GM19372 (cell line): ENCODE measurements around the gene POU6F2.

Experiments used
- ATAC-seq: cut with Tn5 transposase; IDR thresholded peaks from one replicate; pipeline ENCODE4 v1.9.1; 2021; ENCODE audit warnings: mild to moderate bottlenecking, low read depth, moderate library complexity; ENCODE audit not compliant: unreplicated experiment

POU6F2 gene

DNA sequence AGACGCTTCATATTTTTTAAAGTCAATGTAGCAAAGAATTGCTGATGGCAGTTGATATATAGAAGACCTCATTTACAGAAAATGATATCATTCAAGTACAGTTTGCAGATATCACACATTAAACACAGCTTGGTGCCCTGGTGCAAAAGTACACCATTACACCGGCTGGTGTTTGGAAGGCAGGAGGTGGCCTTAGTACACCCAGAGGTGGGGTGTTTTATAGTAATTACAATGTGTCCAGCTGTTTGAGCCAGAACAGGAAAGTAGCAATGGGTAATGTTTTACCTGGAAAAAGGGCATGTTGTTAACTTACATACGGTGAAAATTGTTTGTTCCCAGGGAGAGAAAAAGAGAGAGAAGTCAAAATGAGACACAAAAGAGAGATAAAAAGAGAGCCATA lies 485.5 kb downstream of the POU6F2 start:
- ATAC-seq: no peak

DNA sequence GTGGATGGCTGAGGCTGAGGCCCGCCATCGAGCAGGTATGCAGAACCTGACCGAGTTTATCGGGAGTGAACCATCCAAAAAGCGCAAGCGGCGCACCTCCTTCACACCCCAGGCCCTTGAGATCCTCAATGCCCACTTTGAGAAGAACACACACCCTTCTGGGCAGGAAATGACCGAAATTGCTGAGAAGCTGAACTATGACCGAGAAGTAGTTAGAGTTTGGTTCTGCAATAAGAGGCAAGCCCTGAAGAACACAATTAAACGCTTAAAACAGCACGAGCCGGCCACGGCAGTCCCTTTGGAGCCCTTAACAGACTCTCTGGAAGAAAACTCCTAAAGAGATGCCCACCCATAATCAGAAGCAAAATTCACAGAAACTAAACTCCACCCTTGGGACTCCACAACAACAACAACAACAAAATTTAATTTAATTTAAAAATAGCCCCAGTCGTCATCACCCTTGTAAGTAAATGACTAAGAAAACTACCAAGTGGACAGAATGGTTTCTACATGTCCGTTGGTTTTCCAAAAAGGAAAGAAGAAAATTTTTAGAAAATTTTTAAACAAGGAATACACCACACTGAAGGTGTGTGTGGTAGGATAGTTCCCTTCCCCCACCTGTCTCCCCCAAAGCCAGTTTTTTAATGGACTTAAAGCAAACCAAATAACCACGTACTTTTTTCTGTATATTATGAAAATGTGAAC lies 486.8 kb downstream of the POU6F2 start:
- peak; percentile 19 for ATAC-seq

DNA sequence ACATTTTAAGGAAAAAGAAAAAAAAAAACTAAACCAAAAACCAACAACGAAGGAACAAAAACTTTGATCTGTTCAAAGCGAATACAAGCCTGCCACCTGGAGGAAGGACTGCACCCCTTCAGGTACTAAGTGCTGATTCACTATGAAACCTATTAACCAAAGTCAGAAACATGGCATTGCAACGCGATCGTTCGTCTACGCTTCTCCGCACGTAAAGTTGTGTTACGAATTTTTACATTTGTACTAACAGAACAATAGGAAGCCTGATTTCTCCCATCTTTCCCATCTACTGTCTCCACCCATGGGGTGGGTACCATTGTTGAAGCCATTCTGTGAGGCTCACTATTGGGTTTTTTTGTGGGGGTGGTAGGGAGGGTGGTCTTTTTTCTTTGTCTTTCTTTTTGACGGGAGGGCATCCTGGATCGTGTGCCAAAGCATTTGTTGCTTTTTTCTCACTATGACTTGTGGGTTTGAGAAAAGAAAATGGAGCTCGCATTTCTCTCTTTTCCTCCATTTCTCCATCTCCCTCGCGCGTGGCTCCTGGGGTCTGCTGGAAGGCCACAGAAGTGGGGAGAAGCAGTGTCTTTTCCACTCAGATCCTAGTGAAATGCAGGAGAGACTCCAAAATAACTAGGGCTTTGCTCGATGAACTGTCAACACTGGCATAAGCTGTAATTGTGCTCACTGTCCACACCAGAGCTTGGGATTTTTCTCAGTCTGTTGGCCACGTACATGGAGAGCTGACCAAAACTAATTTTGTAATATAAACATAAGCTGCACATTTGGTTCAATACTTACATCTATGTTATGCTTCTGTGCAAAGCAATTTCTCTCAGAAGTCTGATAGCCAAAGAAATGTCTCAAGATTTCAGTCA lies 487.6 kb downstream of the POU6F2 start:
- ATAC-seq: peak; percentile 90

DNA sequence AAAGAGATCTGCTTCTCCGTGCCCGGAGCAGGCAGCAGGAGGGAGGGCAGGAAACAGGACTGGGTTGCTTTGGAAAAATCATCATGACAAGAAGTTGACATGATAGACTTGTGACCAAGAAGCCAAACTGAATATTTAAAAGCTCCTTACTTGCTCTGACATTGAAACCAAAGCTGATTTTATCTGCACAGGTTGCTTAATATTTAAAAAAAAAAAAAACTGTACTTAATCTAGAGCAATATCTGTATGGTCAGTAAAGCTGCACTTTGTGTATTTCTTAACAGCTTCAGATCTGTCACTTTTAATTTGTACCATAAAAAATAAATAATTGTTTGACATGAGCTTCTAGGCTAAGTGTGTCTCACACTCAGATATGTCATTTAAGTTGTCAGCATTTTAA lies 490.6 kb downstream of the POU6F2 start:
- no peak for ATAC-seq

DNA sequence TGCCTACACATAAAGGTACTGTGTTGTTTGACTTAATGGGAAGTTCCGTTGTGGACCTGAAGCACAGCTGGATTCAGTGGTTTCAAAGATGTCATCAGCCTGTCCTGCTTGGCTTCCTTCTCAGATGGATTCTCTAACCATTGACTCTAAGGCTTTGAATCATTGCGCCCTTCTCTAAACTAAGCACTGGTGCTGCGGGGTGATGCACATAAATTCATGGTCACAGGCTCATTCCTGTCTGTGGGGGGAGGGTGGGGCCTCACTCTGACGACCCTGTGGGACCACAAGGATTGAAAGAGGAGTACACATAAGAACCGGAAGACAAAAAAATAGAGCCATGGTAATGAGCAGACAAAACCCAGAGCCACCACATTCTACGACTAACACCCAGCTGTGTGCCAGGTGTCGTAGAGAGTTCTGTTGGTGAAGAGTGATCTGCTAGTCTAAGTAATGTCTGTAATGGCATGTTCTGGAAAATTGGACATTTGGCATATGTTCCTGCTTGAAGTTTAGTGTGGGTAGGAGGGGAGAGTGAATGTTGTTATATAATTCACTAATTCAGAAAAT lies 491.2 kb downstream of the POU6F2 start:
- no peak for ATAC-seq

GRCh38 chr7:39480901-39481300 lies 503.2 kb downstream of the POU6F2 start:
- ATAC-seq: no peak

DNA sequence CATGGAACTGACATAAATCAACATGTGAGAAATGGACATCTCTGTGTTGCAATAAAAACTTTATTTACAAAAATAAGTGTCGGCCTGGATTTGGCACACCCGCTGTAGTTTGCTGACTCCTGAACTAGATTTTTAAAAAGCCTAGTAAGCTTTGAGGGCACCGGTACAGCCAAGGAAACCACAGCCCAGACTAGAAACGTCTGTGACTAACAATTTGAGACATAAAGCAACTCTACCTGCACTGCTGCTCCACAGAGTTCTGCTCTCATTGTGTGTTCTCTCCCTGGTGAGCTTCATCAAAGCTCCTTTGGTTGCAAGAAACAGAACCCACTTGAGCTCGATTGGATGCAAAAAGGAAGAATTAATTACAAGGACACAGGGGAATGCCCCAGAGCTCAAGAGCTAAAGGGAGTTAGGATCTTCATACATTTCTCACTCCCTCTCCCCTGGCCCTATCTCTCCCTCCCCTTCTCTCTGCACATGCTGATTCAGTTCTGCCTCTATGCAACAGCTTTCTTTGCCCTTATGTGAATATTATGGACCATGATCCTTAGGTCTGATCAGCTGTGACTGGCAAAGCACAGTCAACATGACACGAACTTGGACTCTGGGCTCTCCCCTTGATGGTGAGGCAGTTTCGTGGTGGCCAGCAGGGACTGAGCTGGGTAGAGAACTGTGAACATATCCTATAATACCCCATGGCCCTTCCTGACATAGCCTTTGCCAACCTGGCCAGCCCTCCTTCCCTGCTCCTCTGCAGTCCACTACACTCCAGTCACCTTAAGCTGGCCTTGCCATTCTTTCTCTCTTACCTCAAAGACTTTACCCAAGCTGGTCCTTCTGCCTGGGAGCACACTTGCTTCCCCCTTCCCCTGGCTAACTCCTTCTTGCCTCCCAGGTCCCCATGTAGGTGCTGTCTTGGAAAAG lies 511.0 kb downstream of the POU6F2 start:
- no peak for ATAC-seq

- ATAC-seq: no peak
Observed at GRCh38 chr7:39490296-39490695, 512.6 kb downstream of the POU6F2 start.

GRCh38 chr7:39493934-39494333 lies 516.2 kb downstream of the POU6F2 start:
- no peak for ATAC-seq

- no peak for ATAC-seq
Observed at GRCh38 chr7:39501358-39501757, 523.6 kb downstream of the POU6F2 start.

DNA sequence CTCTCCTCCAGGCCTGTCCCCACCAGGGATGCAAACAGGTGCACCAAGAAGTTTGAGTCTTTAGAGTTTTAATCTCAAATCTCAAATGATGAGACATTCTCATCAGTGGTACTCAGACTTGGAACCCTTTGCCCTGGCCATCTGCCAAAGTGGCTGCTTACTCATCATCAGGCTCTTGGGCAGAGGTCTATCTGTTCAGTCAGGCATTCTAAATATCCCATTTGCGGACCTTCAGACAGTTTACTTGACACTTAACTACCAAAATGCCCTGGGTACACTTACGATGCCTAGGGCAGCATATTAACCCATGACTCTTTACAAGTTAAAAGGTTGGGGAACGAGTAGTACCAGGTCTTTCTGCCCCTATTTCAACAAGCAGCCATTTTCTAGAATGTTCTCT lies 527.3 kb downstream of the POU6F2 start:
- no peak for ATAC-seq

DNA sequence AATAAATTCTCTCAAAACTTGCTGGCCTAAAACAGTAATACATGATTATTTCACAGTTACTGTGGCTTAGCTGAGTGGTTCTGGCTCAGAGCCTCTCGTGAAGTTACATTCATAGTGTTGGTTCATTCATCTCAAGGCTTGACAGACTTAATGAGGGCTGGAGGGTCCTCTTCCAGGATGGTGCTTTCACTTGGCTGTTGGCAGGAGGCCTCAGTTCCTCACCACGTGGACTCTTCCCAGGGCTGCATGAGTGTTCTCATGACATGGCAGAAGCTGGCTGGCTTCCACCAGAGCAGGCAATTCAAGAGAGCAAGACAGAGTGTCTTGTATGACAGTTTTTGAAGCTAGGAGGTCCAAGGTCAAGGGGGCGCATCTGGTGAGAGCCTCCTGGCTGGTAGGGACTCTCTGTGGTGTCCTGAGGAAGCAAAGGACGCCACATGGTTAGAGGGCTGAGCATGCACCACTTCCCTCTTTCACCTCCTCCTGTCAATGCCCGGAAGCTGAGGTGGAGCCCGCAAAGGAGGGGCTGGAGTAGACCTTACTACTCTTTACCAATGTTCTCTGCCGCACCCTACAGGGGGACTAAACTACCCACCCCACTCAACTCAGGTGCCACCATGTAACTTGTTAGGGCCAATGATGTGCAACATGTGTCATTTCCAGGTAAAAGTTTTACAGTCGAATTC lies 530.3 kb downstream of the POU6F2 start:
- no peak for ATAC-seq

GRCh38 chr7:39509436-39509835 lies 531.7 kb downstream of the POU6F2 start:
- no peak for ATAC-seq

- ATAC-seq: no peak
Observed at GRCh38 chr7:39509912-39510311, 532.2 kb downstream of the POU6F2 start.

DNA sequence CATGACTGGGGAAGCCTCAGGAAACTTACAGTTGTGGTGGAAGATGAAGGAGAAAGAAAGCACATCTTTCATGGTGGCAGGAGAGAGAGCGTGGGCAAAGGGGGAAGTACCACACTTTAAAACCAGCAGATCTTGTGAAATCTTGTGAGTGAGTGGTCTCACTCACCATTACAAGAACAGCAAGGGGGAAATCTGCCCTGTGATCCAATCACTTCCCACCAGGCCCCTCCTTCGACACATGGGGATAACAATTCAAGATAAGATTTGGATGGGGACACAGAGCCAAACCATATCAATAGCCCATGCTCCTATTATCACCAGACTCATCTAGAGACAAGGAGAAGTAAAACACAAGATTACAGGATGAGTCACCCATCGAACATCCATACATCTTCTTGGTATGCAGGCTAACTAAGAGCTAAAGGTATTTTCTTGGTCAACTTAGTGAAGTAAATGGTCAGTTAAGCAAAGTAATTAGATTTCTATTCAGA lies 533.2 kb downstream of the POU6F2 start:
- ATAC-seq: no peak

GRCh38 chr7:39515534-39516228 lies 538.0 kb downstream of the POU6F2 start:
- ATAC-seq: no peak

- no peak for ATAC-seq
Observed at GRCh38 chr7:39516498-39516897, 538.8 kb downstream of the POU6F2 start.

GRCh38 chr7:39517240-39517639 lies 539.5 kb downstream of the POU6F2 start:
- ATAC-seq: no peak
